Pancreas (tissue), 10 donors: ENCODE results near the gene PARL. TPM values are rescaled to one million over a fixed set of nuclear protein-coding genes. Genes with fewer than 3 reads are reported as not detected.

ENCODE experiments used
- ATAC-seq, 4 donors: fragments of 200-7000 bp; cut with Tn5 transposase; one replicate each; pipeline versions ENCODE4 v1.8.0 to v1.9.1; 2020; ENCODE audit warnings: mild to moderate bottlenecking in 4 of 4, moderate library complexity in 4 of 4
- DNase-seq, 6 donors: peaks; one replicate each; pipeline ENCODE4 v3.0.0-alpha.2; 2020
- FAIRE-seq: peaks from 2 replicates; lab custom pipeline; 2012; peaks lifted over from hg19 to GRCh38; lab: Jason Lieb, UNC
- H3K27ac ChIP-seq, 4 donors: fragments of 200-600 bp; sonication (generic); 1 replicate in 3 of 4; 2 replicates in 1 of 4; pipeline versions ENCODE4 v1.5.0 to v1.8.0; 2020
- H3K27me3 ChIP-seq, 4 donors: fragments of 200-600 bp; one replicate each; pipeline ENCODE4 v1.8.0; 2021
- H3K36me3 ChIP-seq, 3 donors: fragments of 200-600 bp; sonication (generic) in 1 of 3; one replicate each; pipeline versions ENCODE4 v1.5.0 to v1.8.0; 2020 to 2021
- H3K4me1 ChIP-seq, 3 donors: fragments of 200-600 bp; one replicate each; pipeline ENCODE4 v1.8.0; 2021
- H3K4me3 ChIP-seq, 4 donors: fragments of 200-600 bp; sonication (generic) in 2 of 4; one replicate each; pipeline versions ENCODE4 v1.5.0 to v1.8.0; 2020 to 2021
- H3K9me3 ChIP-seq, 4 donors: fragments of 200-600 bp; one replicate each; pipeline ENCODE4 v1.8.0; 2021
- WGBS, 2 donors: extraction: QIAGEN DNeasy Blood & Tissue Kit; methylation state at CpG; one replicate each; pipeline ENCODE4 v1.1.7; 2013; 5-methylcytosine and 5-hydroxymethylcytosine counted together
- intact Hi-C, 3 donors: fragments of 100-400 bp; cut with DNase I; formaldehyde crosslinking; loops; one replicate each; pipeline versions ENCODE4 v1.11.1 to v1.14.2; 2022
- polyA plus RNA-seq, 2 donors: library from polyadenylated mRNA; stranded (reverse); fragments of 200-250 nt; gene quantifications; one replicate each; pipeline ENCODE4 v1.2.3, GENCODE V29; 2013
- total RNA-seq, 6 donors: library from RNA; stranded (reverse); fragmentation: NEBNext Ultra II Directional in 4 of 6; extraction: Animal tissue kit (Norgen Biotek cat#: 25700) in 4 of 6; gene quantifications; one replicate each; pipeline versions ENCODE4 v1.2.1 to v1.2.4, GENCODE V29; 2021 to 2023
- TF ChIP-seq, protein P1 (sequence below), 4 donors: fragments of 200-600 bp; sonication (generic) in 3 of 4; IDR thresholded peaks; one replicate each; pipeline versions ENCODE4 v1.5.0 to v1.8.0; 2021; ENCODE audit warnings: antibody characterized with exemption in 4 of 4
- donor health status: healthy with polysubstance abuse.
- donor health status: DM: no; HTN: no; CAD: no; lungs with moderate emphysema.
- donor health status: DM: no; HTN: no; CAD: no.
- donor health status: control.
- donor health status: control.
- donor health status: Bipolar disorder and iron deficiency.
- donor health status: DM: yes; HTN: yes; CAD: no.
- donor health status: DM: no; HTN: no; CAD: no.
- donor health status: DM: no; HTN: no; CAD: no.
- donor health status: DM: yes; HTN: yes; CAD: no.

The PARL gene
- total and polyA plus RNA-seq, 8 donors = 26.4 to 65.8 (median 36.1) TPM

DNA sequence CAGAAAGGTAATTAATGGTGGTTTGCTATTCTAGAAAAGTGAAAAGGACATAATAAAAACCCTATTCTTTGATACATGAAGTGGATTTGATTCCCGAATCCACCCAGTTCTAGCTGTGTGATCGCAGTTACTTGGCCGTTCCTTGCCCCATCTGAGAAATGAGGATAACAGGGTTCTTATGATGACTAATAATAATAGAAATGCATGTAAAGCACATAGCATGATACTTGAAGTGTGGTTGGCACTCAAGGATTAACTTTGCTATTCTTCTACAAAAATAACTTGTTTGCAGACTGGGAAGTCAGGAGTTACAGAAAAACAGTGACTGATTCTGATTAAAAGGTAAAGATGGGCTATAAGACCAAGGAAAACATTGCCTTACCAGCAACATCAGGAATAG is 26.8 kb downstream of the PARL start:
- DNase-seq (no peak), FAIRE-seq (no peak), ATAC-seq (no peak)
- intact Hi-C loops = no loop called here
- WGBS, 2 donors = 98 to 99% methylated on average over 3 of the region's 3 CpGs
- H3K36me3 ChIP-seq = peaks cover 0 to 23% (median 11%) of the 10 kb centered on the region in 3 donors
- H3K4me1 ChIP-seq = no peaks in the 10 kb centered on the region
- no peaks in the 10 kb centered on the region for H3K27me3 ChIP-seq
- TF ChIP-seq, protein P1, sequence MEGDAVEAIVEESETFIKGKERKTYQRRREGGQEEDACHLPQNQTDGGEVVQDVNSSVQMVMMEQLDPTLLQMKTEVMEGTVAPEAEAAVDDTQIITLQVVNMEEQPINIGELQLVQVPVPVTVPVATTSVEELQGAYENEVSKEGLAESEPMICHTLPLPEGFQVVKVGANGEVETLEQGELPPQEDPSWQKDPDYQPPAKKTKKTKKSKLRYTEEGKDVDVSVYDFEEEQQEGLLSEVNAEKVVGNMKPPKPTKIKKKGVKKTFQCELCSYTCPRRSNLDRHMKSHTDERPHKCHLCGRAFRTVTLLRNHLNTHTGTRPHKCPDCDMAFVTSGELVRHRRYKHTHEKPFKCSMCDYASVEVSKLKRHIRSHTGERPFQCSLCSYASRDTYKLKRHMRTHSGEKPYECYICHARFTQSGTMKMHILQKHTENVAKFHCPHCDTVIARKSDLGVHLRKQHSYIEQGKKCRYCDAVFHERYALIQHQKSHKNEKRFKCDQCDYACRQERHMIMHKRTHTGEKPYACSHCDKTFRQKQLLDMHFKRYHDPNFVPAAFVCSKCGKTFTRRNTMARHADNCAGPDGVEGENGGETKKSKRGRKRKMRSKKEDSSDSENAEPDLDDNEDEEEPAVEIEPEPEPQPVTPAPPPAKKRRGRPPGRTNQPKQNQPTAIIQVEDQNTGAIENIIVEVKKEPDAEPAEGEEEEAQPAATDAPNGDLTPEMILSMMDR (IDR thresholded peaks at IDR 0.05) = no peak
- no peak overlapping the region for H3K27ac ChIP-seq
- H3K9me3 ChIP-seq = no peaks in the 10 kb centered on the region
- H3K4me3 ChIP-seq = no peak overlapping the region

- no peak overlapping the region for H3K4me3 ChIP-seq
- DNase-seq (no peak), FAIRE-seq (no peak), ATAC-seq (no peak)
- H3K36me3 ChIP-seq = peaks cover 0 to 7% (median 4%) of the 10 kb centered on the region in 3 donors
- intact Hi-C loops = no loop called here
- no peak overlapping the region for H3K27ac ChIP-seq
- TF ChIP-seq, protein P1 (IDR thresholded peaks at IDR 0.05) = no peak
- WGBS, 2 donors = 86 to 95% methylated on average over 4 of the region's 4 CpGs
- H3K27me3 ChIP-seq = no peaks in the 10 kb centered on the region
- H3K9me3 ChIP-seq = no peaks in the 10 kb centered on the region
- H3K4me1 ChIP-seq = no peaks in the 10 kb centered on the region
Measured at GRCh38 chr3:183854318-183855035, 30.2 kb downstream of the PARL start.

DNA sequence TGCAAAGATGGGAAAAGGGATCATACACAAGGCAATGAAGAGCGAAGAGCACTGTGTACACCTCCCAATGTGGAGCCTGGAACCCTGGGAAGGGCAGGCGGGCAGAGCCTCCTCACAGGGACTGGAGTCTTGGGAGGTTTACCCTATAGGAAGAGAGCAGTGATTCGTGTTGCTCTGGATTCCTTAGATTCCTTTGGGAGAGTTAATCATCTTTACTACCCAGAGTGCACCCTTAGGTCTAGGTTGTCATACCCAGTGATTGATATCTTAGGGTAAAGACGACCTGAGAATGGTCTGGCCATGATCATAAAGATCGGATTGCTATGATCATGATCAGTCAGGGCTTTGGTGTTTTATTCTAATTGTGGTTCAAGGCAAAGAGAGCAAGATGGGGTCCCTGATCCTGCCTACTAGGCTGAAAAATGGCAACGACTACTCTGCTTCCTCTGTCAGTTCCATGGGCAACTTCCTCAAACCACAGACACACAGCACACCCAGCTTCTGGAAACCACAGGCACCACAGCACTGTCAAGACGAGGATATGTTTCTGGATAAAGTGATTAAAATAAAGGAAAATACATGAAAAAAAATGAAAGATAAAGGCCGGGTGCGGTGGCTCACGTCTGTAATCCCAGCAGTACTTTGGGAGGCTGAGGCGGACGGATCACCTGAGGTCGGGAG is 38.9 kb downstream of the PARL start:
- ATAC-seq (no peak), FAIRE-seq (no peak), DNase-seq (no peak)
- peaks cover 0 to 24% (median 5%) of the 10 kb centered on the region in 3 donors for H3K36me3 ChIP-seq
- no peaks in the 10 kb centered on the region for H3K27me3 ChIP-seq
- no peaks in the 10 kb centered on the region for H3K4me1 ChIP-seq
- H3K27ac ChIP-seq = no peak overlapping the region
- H3K9me3 ChIP-seq = no peaks in the 10 kb centered on the region
- no peak overlapping the region for H3K4me3 ChIP-seq
- 81 to 91% methylated on average over 13 of the region's 13 CpGs for WGBS, 2 donors
- intact Hi-C loops = no loop called here
- TF ChIP-seq, protein P1 (IDR thresholded peaks at IDR 0.05) = no peak

DNA sequence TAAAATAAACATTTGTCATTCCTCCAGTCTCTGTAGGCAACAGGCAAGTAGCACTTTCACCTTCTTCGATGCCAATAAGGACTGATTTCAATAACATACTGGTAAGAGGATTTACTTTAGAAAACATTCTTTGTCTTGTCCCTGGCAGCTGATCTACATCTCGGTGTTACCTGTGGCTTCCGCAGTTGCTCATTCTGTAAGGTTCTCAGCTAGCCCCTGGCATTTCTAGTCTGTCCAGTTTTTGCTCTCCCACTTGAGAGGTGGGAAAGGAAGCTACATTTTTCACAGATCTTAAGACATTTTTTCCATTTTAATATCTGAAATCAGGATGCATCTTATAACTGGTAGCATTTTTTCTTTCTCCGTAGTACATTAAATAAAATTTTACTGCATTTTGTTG is 39.6 kb downstream of the PARL start:
- Histone ChIP-seq H3K27me3 (no peaks in the 10 kb centered on the region), H3K27ac (no peak overlapping the region), H3K4me1 (no peaks in the 10 kb centered on the region), H3K9me3 (no peaks in the 10 kb centered on the region), H3K4me3 (no peak overlapping the region), H3K36me3 (peaks cover 0 to 30% (median 5%) of the 10 kb centered on the region in 3 donors)
- WGBS, 2 donors = 84 to 86% methylated on average over 4 of the region's 4 CpGs
- TF ChIP-seq, protein P1 (IDR thresholded peaks at IDR 0.05) = no peak
- no peak for DNase-seq
- ATAC-seq = no peak
- no peak for FAIRE-seq
- intact Hi-C loops = no loop called here

DNA sequence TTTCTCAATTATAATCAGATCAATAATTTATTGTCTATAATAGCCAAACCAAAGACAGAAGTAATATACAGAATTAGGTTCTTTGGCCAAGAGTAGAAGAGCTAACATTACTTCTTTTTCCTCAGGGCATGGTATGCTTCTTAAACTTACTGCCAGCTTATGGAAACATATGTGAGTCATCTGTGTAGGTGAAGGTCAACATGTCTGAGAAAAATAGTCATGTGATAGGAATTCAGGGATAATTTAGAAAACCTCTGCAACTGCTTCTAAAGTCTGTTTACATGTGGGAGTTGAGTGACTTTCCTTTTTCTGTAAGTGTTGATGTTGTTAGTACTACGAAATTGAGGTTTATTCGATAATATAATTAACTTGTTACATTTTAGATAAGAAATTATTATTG is 40.1 kb downstream of the PARL start:
- TF ChIP-seq, protein P1 (IDR thresholded peaks at IDR 0.05) = no peak
- intact Hi-C loops = no loop called here
- peaks cover 0 to 35% (median 5%) of the 10 kb centered on the region in 3 donors for H3K36me3 ChIP-seq
- no peaks in the 10 kb centered on the region for H3K4me1 ChIP-seq
- no peaks in the 10 kb centered on the region for H3K27me3 ChIP-seq
- DNase-seq = no peak
- WGBS, 2 donors = 92 to 94% methylated on average over 2 of the region's 2 CpGs
- H3K9me3 ChIP-seq = no peaks in the 10 kb centered on the region
- no peak for FAIRE-seq
- no peak overlapping the region for H3K4me3 ChIP-seq
- peak in 3 of 4 donors; percentile 30 to 52 (median 43) for ATAC-seq
- H3K27ac ChIP-seq = no peak overlapping the region
